Fibroblast of skin of right quadriceps (primary cell): ENCODE results near the gene HMGCL.
"Not testable (repeated sequence)": the region's sequence is repeated elsewhere in the genome, so short reads cannot be mapped to it uniquely, and the experiment has no call there.

ENCODE experiments used
- DNase-seq: peaks from one replicate; pipeline ENCODE4 v3.0.0-alpha.2; 2013

The HMGCL gene

DNA sequence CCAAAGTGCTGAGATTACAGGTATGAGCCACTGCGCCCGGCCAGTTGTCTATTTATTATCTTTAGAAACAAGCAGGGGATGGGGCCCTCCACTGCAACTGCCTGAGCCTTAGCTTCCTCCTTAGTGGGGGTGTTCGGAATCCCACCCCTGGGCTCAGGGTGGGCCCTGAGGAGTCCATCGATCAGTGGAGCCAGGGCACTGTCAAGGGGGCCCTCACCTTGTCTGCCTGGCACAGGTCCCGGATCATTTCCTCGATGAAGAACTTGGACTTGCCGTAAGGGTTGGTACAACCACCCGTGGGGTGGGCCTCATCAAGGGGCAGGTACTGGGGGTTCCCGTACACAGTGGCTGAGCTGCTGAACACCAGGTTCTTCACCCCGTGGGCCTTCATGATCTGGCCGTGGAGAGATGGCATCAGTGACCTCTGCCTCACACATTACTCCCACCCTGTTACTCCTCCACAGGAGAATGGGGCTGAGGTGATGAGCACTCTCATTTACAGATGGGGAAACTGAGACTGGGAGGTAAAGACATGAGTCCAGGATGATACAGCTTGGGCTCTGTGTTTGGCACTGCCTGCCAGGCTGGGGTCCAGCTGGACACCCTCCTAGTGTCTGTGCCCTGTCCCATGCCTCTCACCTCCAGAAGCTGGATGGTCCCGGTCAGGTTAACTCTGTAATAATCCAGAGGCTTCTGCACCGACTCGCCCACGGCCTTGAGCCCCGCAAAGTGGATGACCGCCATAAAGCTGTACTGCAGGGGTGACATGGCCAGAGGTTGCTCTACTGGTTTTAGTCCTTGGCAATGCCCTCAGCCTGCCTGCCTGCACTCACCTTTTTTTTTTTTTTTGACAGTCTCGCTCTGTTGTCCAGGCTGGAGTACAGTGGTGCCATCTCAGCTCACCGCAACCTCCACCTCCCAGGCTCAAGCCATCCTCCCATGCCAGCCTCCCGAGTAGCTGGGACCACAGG is 27.5 kb downstream of the HMGCL start:
- DNase-seq, result no peak

- DNase-seq, result no peak
Observed at GRCh38 chr1:23796466-23797271, 28.6 kb downstream of the HMGCL start.

GRCh38 chr1:23795676-23796465 is 29.4 kb downstream of the HMGCL start:
- DNase-seq, result no peak

DNA sequence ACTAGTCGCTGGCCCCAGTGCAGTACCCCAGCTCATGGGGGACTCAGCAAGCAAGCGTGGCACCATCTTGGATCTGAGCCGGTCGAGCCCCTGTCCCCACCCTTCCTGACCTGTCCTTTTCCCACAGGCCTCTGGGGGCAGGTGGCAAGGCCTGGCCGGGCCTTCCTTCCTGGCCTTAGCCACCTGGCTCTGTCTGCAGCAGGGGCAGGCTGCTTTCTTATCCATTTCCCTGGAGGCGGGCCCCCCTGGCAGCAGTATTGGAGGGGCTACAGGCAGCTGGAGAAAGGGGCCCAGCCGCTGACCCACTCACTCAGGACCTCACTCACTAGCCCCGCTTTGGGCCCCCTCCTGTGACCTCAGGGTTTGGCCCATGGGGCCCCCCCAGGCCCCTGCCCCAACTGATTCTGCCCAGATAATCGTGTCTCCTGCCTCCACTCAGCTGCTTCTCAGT is 30.5 kb downstream of the HMGCL start:
- not testable (repeated sequence) for DNase-seq

- DNase-seq, result no peak
Observed at GRCh38 chr1:23793861-23794731, 31.1 kb downstream of the HMGCL start.

DNA sequence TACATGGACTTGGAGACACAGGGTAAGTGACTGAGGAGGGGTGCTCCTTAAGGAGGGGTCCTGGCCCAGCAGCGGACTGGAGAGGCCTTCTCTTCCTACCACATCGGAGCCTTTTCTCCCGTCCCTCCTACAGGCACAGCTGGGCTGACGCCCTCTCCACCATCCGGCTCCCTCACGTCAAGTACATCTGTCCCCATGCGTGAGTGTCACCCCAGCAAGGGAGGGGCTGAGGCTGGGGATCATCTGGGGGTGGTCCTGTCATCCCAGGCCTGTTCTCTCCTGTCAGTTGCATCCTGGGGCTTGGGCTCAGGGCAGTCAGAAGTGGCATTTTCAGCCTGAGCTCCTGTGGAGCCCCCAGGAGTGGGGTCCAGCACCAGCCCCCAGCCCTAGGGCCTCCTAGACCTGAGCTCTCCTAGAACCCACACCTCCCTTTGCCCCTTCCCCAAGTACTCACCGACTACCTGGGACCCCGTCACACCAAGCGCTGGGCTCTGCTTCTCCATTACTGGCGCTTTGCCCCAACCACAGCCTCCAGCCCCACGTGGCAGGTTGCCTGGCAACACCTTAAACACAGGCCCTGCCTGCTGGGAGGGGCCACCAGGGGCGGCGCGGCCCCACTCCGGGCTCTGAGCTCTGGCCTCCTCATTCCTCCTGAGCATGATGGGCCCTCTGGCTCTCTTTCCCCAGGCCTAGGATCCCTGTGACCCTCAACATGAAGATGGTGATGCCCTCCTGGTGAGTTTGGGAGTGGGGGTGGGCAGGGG is 32.0 kb downstream of the HMGCL start:
- DNase-seq, result peak; percentile 35

GRCh38 chr1:23792151-23792945 is 32.9 kb downstream of the HMGCL start:
- DNase-seq, result no peak

DNA sequence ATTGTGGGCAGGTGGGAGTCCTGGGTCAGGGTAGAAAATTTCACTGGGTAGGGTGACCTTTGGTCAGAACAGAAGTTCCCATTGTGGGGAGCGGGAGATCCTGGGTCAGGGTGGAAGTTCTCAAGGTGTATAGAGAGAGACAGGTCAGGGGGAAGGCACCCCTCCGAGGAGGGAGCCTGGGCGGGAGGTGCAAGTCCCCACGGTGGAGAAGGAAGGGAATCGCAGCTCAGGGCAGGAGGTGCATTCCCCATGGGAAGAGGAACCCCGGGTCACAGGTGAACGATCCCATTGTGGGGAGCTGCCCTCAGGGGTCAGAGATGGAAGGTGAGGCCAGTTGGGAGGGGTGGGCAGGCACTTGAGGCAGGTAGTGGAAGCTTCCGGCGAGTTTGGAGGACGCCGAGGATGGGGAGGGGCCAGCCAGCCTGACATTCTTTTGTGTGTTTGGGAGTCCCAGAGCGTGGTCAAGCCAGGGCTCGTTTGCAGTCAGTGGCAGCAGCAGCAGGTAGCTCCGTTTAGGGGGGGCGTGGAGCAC is 33.6 kb downstream of the HMGCL start:
- no peak for DNase-seq

GRCh38 chr1:23790696-23791515 is 34.3 kb downstream of the HMGCL start, which contains the start of gene LYPLA2:
Gene LYPLA2, plus strand, starts transcription at chr1:23791145. Its CDS starts 1,538 bp downstream, at chr1:23792683.
- peak; percentile 88 for DNase-seq

DNA sequence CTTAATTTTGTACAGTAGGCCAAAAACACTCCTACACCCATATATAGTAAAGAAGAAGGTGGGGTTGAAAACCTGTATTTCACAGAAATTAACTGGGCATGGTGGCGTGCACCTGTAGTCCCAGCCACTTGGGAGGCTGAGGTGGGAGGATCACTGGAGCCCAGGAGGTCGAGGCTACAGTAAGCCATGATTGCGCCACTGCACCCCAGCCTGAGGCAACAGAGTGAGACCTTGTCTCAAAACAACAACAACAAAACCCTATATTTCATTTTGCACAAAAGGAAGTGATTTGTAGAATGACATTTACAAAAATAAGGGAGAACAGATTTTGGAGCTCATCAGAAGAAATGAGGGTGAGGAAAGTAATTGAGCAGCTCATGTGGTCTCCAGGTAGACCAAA is 36.5 kb downstream of the HMGCL start:
- no peak for DNase-seq

DNA sequence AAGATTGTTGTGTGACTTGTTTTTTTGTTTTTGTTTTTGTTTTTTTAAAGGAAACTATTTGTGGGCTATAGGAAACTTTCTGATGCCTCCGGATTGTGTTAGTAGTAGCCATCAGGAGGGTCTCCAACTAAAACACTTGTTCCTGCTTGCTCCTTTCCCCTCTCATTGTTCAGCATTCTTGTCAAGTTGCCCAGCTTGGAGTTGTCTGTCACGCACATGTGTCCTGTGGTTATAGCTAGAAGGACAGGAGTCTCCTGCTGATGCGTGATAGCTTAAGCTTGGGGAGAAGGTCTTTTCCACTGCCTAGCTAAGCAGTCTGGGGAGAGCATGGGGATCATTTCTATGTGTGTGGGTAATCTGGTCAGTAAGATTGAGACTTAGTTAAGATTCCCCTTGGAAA is 37.5 kb downstream of the HMGCL start:
- DNase-seq, result no peak

GRCh38 chr1:23784846-23785245 is 40.4 kb downstream of the HMGCL start:
- no peak for DNase-seq

DNA sequence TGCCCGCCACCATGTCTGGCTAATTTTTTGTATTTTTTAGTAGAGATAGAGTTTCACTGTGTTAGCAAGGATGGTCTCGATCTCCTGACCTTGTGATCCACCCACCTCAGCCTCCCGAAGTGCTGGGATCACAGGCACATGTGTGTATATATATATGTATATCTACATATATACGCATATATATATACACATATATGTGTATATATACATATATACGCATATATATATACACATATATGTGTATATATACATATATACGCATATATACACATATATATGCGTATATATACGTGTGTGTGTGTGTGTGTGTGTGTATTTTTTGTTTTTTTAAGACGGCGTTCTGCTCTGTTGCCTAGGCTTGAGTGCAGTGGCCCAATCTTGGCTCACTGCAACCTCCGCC is 42.1 kb downstream of the HMGCL start:
- DNase-seq, result not testable (repeated sequence)

GRCh38 chr1:23779826-23780371 is 45.3 kb downstream of the HMGCL start:
- peak; percentile 65 for DNase-seq

GRCh38 chr1:23777979-23778814 is 47.0 kb downstream of the HMGCL start, which contains the start of gene PITHD1:
Gene PITHD1, plus strand, starts transcription at chr1:23778418. Its CDS starts 98 bp downstream, at chr1:23778516.
- DNase-seq, result peak; percentile 81

DNA sequence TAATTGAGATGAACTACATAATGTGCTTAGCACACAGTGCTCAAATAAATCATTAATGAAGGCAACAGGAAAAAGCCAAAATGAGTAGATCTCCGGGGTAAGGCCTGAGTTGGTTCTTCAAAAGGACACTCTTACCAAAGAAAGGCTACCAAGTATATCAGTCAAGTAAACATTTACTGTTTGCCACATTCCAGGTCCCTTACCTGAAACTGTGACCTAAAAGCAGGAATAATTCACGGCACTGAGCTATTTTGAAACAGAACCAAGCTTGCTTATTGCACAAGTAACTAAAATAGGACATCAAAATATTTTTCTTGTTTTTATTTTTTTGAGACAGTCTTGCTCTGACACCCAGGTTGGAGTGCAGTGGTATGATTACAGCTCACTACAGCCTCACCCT is 49.0 kb downstream of the HMGCL start:
- no peak for DNase-seq

GRCh38 chr1:23774174-23774880 is 50.9 kb downstream of the HMGCL start:
- no peak for DNase-seq
